ENCODE results near the gene TNFSF9.

GRCh38 chr19:6521718-6522646 lies 8.8 kb upstream of the TNFSF9 start:
- TF ChIP-seq POLR2AphosphoS5 (IDR thresholded peaks at IDR 0.05) (no peak), CTCF (IDR thresholded peaks at IDR 0.05) (no peak), POLR2A (IDR thresholded peaks at IDR 0.05; ENCODE audit: low read depth) (no peak), EP300 (IDR thresholded peaks at IDR 0.05) (no peak)

All from esophagus muscularis mucosa (tissue), 4 donors.